Pancreas (tissue), 10 donors: ENCODE results near the gene ATRAID. TPM values are rescaled to one million over a fixed set of nuclear protein-coding genes. Genes with fewer than 3 reads are reported as not detected.

Source experiments
- ATAC-seq, 4 donors: fragments of 200-7000 bp; cut with Tn5 transposase; one replicate each; pipeline versions ENCODE4 v1.8.0 to v1.9.1; 2020; ENCODE audit warnings: mild to moderate bottlenecking in 4 of 4, moderate library complexity in 4 of 4
- DNase-seq, 6 donors: peaks; one replicate each; pipeline ENCODE4 v3.0.0-alpha.2; 2020
- FAIRE-seq: peaks from 2 replicates; lab custom pipeline; 2012; peaks lifted over from hg19 to GRCh38; lab: Jason Lieb, UNC
- H3K27ac ChIP-seq, 4 donors: fragments of 200-600 bp; sonication (generic); 1 replicate in 3 of 4; 2 replicates in 1 of 4; pipeline versions ENCODE4 v1.5.0 to v1.8.0; 2020
- H3K27me3 ChIP-seq, 4 donors: fragments of 200-600 bp; one replicate each; pipeline ENCODE4 v1.8.0; 2021
- H3K36me3 ChIP-seq, 3 donors: fragments of 200-600 bp; sonication (generic) in 1 of 3; one replicate each; pipeline versions ENCODE4 v1.5.0 to v1.8.0; 2020 to 2021
- H3K4me1 ChIP-seq, 3 donors: fragments of 200-600 bp; one replicate each; pipeline ENCODE4 v1.8.0; 2021
- H3K4me3 ChIP-seq, 4 donors: fragments of 200-600 bp; sonication (generic) in 2 of 4; one replicate each; pipeline versions ENCODE4 v1.5.0 to v1.8.0; 2020 to 2021
- H3K9me3 ChIP-seq, 4 donors: fragments of 200-600 bp; one replicate each; pipeline ENCODE4 v1.8.0; 2021
- CTCF ChIP-seq, 4 donors: fragments of 200-600 bp; sonication (generic) in 3 of 4; IDR thresholded peaks; one replicate each; pipeline versions ENCODE4 v1.5.0 to v1.8.0; 2021; ENCODE audit warnings: antibody characterized with exemption in 4 of 4
- WGBS, 2 donors: extraction: QIAGEN DNeasy Blood & Tissue Kit; methylation state at CpG; one replicate each; pipeline ENCODE4 v1.1.7; 2013; 5-methylcytosine and 5-hydroxymethylcytosine counted together
- intact Hi-C, 3 donors: fragments of 100-400 bp; cut with DNase I; formaldehyde crosslinking; loops; one replicate each; pipeline versions ENCODE4 v1.11.1 to v1.14.2; 2022
- polyA plus RNA-seq, 2 donors: library from polyadenylated mRNA; stranded (reverse); fragments of 200-250 nt; gene quantifications; one replicate each; pipeline ENCODE4 v1.2.3, GENCODE V29; 2013
- total RNA-seq, 6 donors: library from RNA; stranded (reverse); fragmentation: NEBNext Ultra II Directional in 4 of 6; extraction: Animal tissue kit (Norgen Biotek cat#: 25700) in 4 of 6; gene quantifications; one replicate each; pipeline versions ENCODE4 v1.2.1 to v1.2.4, GENCODE V29; 2021 to 2023
- donor health status: healthy with polysubstance abuse.
- donor health status: DM: no; HTN: no; CAD: no; lungs with moderate emphysema.
- donor health status: DM: no; HTN: no; CAD: no.
- donor health status: control.
- donor health status: control.
- donor health status: Bipolar disorder and iron deficiency.
- donor health status: DM: yes; HTN: yes; CAD: no.
- donor health status: DM: no; HTN: no; CAD: no.
- donor health status: DM: no; HTN: no; CAD: no.
- donor health status: DM: yes; HTN: yes; CAD: no.

Gene ATRAID
- total and polyA plus RNA-seq, 8 donors = 38.9 to 106 (median 52.6) TPM

- FAIRE-seq (no peak), ATAC-seq (no peak), DNase-seq (no peak)
- H3K4me1 ChIP-seq = peaks cover 0 to 9% (median 0%) of the 10 kb centered on the region in 3 donors
- no peaks in the 10 kb centered on the region for H3K9me3 ChIP-seq
- no peak for TF ChIP-seq CTCF (IDR thresholded peaks at IDR 0.05)
- 94% methylated on average over 3 of the region's 3 CpGs for WGBS, 2 donors
- H3K27me3 ChIP-seq = no peaks in the 10 kb centered on the region
- no peak overlapping the region for H3K4me3 ChIP-seq
- no peak overlapping the region for H3K27ac ChIP-seq
- intact Hi-C loops = no loop called here
- peaks cover under 1 to 29% (median 12%) of the 10 kb centered on the region in 3 donors for H3K36me3 ChIP-seq
These were observed 9.3 kb downstream of the ATRAID start for GRCh38 chr2:27221166-27221565.

DNA sequence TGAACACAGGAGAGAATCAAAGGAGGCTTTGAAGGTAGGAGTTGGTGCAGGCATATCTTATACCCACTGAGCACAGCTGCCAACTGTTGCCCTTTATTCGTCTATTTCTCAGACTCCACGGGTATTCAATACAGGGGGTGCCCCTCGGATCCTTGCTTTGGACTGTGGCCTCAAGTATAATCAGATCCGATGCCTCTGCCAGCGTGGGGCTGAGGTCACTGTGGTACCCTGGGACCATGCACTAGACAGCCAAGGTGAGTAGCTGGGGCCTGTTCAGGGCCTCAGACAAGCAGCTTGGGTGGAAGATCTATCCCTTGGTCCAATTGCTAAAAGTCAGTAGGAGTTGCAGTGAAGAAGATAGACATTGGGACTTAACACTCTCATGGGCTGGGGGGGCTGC lies 10.6 kb downstream of the ATRAID start:
- H3K9me3 ChIP-seq = no peaks in the 10 kb centered on the region
- intact Hi-C loops = no loop called here
- peaks cover 6 to 39% (median 19%) of the 10 kb centered on the region in 3 donors for H3K36me3 ChIP-seq

DNA sequence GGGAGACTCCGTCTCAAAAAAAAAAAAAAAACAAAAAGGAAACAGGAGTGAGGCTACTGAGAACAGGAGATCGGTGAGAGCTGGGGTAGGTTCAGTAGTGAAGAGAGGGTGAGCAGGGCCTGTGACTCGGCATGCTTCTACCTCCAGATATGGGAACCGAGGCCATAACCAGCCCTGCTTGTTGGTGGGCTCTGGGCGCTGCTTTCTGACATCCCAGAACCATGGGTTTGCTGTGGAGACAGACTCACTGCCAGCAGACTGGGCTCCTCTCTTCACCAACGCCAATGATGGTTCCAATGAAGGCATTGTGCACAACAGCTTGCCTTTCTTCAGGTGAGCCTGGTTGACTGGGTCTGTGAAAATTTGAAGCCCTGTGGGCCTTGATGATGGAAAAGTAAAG lies 11.6 kb downstream of the ATRAID start:
- FAIRE-seq = no peak
- intact Hi-C loops = no loop called here

More for the DNA sequence above, 10.6 kb downstream of the ATRAID start:
- WGBS, 2 donors = 93 to 94% methylated on average over 5 of the region's 5 CpGs
- H3K27ac ChIP-seq = no peak overlapping the region
- no peak for FAIRE-seq
- ATAC-seq = no peak
- H3K4me3 ChIP-seq = no peak overlapping the region
- peaks cover 0 to 9% (median 0%) of the 10 kb centered on the region in 3 donors for H3K4me1 ChIP-seq
- TF ChIP-seq CTCF (IDR thresholded peaks at IDR 0.05) = no peak
- H3K27me3 ChIP-seq = no peaks in the 10 kb centered on the region
- no peak for DNase-seq

DNA sequence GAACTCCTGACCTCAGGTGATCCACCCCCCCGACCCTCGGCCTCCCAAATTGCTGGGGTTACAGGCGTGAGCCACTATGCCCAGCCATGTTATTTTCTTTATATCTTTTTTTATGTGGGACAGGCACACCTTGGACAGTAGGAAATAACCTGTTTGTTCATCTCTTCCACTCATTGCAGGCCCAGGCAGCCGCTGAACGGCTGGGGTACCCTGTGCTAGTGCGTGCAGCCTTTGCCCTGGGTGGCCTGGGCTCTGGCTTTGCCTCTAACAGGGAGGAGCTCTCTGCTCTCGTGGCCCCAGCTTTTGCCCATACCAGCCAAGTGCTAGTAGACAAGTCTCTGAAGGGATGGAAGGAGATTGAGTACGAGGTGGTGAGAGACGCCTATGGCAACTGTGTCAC lies 13.7 kb downstream of the ATRAID start:
- intact Hi-C loops = no loop called here
- DNase-seq = no peak
- Histone ChIP-seq H3K4me3 (no peak overlapping the region), H3K27me3 (no peaks in the 10 kb centered on the region), H3K4me1 (no peaks in the 10 kb centered on the region), H3K27ac (no peak overlapping the region), H3K36me3 (peaks cover 6 to 47% (median 19%) of the 10 kb centered on the region in 3 donors), H3K9me3 (no peaks in the 10 kb centered on the region)
- 89 to 97% methylated on average over 9 of the region's 9 CpGs for WGBS, 2 donors
- no peak for TF ChIP-seq CTCF (IDR thresholded peaks at IDR 0.05)
- ATAC-seq = no peak
- FAIRE-seq = no peak

More for the DNA sequence above, 11.6 kb downstream of the ATRAID start:
- no peak for ATAC-seq
- WGBS, 2 donors = 95 to 100% methylated on average over 6 of the region's 6 CpGs
- TF ChIP-seq CTCF (IDR thresholded peaks at IDR 0.05) = no peak
- Histone ChIP-seq H3K4me3 (no peak overlapping the region), H3K9me3 (no peaks in the 10 kb centered on the region), H3K4me1 (peaks cover 0 to 3% (median 0%) of the 10 kb centered on the region in 3 donors), H3K27ac (no peak overlapping the region), H3K36me3 (peaks cover 6 to 39% (median 19%) of the 10 kb centered on the region in 3 donors), H3K27me3 (no peaks in the 10 kb centered on the region)
- no peak for DNase-seq

DNA sequence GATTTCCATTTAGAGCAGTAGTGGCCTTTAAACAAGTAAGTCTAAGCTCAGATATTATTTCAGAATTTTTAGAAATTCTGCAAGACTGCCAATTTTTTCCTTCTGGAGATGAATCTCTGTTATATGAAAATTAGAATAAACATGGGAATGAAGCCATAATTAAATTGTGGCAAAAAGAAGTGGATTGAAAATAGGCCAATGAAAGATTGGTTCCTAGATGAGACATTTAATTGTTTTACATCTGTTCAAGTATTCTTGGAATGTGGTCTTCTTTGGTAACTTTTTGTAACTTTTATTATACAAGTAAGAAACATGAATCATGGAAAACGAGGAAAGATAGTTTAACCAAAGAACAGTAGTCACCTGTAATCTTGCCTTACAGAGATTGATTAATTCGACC lies 15.7 kb downstream of the ATRAID start:
- no peak for ATAC-seq
- H3K36me3 ChIP-seq = peaks cover 13 to 64% (median 29%) of the 10 kb centered on the region in 3 donors
- intact Hi-C loops = no loop called here

More for the DNA sequence above, 15.7 kb downstream of the ATRAID start:
- no peaks in the 10 kb centered on the region for H3K27me3 ChIP-seq
- no peaks in the 10 kb centered on the region for H3K9me3 ChIP-seq
- FAIRE-seq (no peak), DNase-seq (no peak)
- no peaks in the 10 kb centered on the region for H3K4me1 ChIP-seq
- 56 to 68% methylated on average over 2 of the region's 2 CpGs for WGBS, 2 donors
- H3K27ac ChIP-seq = no peak overlapping the region
- no peak overlapping the region for H3K4me3 ChIP-seq
- no peak for TF ChIP-seq CTCF (IDR thresholded peaks at IDR 0.05)
